Thoracic aorta (tissue), 2 donors: Measurements from ENCODE around the gene CENPB. TPM values are rescaled to one million over a fixed set of nuclear protein-coding genes. Genes with fewer than 3 reads are reported as not detected.
A peak's percentile ranks its signal among the peaks of the same experiment; 100 is the strongest.

Experiments
- ATAC-seq: fragments of 150-250 bp; one replicate; pipeline ENCODE4 v1.8.0; 2017; ENCODE audit warnings: low read depth; ENCODE audit not compliant: insufficient number of reproducible peaks, low FRiP score
- DNase-seq: peaks from one replicate; pipeline ENCODE4 v3.0.0-alpha.2; 2020; ENCODE audit warnings: low spot score
- H3K27ac ChIP-seq, 2 donors: fragments of 200-600 bp; sonication (generic); 1 replicate in 1 of 2; 2 replicates in 1 of 2; pipeline ENCODE4 v1.5.1; 2016; ENCODE audit warnings: mild to moderate bottlenecking in 2 of 2, moderate library complexity in 2 of 2
- H3K27me3 ChIP-seq: fragments of 200-600 bp; sonication (generic); replicated peaks from 2 replicates; pipeline ENCODE4 v1.6.0; 2016; ENCODE audit warnings: mild to moderate bottlenecking; ENCODE audit not compliant: insufficient read depth
- H3K36me3 ChIP-seq: fragments of 200-600 bp; sonication (generic); one replicate; pipeline ENCODE4 v1.5.1; 2016
- H3K4me1 ChIP-seq, 2 donors: fragments of 200-600 bp; sonication (generic); 1 replicate in 1 of 2; 2 replicates in 1 of 2; pipeline versions ENCODE4 v1.5.1 to v1.6.0; 2016; ENCODE audit warnings: low read depth in 2 of 2, mild to moderate bottlenecking in 1 of 2; ENCODE audit not compliant: control insufficient read depth in 1 of 2
- H3K4me3 ChIP-seq: fragments of 200-600 bp; sonication (generic); 2 replicates; pipeline ENCODE4 v1.5.1; 2016; ENCODE audit warnings: mild to moderate bottlenecking
- H3K9me3 ChIP-seq: fragments of 200-600 bp; sonication (generic); 2 replicates; pipeline ENCODE4 v1.5.1; 2016
- CTCF ChIP-seq: fragments of 200-600 bp; sonication (generic); IDR thresholded peaks from one replicate; pipeline ENCODE4 v1.5.1; 2019; ENCODE audit warnings: antibody characterized with exemption
- total RNA-seq, 2 donors: library from RNA; depleted of rRNA; stranded (reverse); fragments of >200 nt; gene quantifications; one replicate each; pipeline versions ENCODE4 v1.1.0 to v1.2.3, GENCODE V29; 2016

The CENPB gene
- total RNA-seq, 2 donors from 2014 or later = 97.2 to 114 TPM

- Histone ChIP-seq H3K9me3 (no peaks in the 10 kb centered on the region), H3K27ac (no peak overlapping the region), H3K27me3 (no peaks in the 10 kb centered on the region), H3K4me3 (no peak overlapping the region), H3K4me1 (peaks cover 0 to 6% of the 10 kb centered on the region in 2 donors), H3K36me3 (peaks cover 24% of the 10 kb centered on the region)
- ATAC-seq (no peak), DNase-seq (no peak)
- TF ChIP-seq CTCF = no peak
These were observed 39.0 kb upstream of the CENPB start for GRCh38 chr20:3825526-3825925.

- ATAC-seq = no peak
- no peak for TF ChIP-seq CTCF
- H3K27me3 ChIP-seq = no peaks in the 10 kb centered on the region
- no peaks in the 10 kb centered on the region for H3K9me3 ChIP-seq
- no peak overlapping the region for H3K27ac ChIP-seq
- peaks cover 24% of the 10 kb centered on the region for H3K36me3 ChIP-seq
- H3K4me3 ChIP-seq = no peak overlapping the region
- H3K4me1 ChIP-seq = peaks cover 4 to 13% of the 10 kb centered on the region in 2 donors
- no peak for DNase-seq
These were observed 37.3 kb upstream of the CENPB start for GRCh38 chr20:3823881-3824280.

GRCh38 chr20:3821996-3822395 is 35.5 kb upstream of the CENPB start:
- no peak for TF ChIP-seq CTCF
- no peak for ATAC-seq
- DNase-seq = no peak
- Histone ChIP-seq H3K4me1 (peaks cover 4 to 21% of the 10 kb centered on the region in 2 donors), H3K27me3 (no peaks in the 10 kb centered on the region), H3K27ac (no peak overlapping the region), H3K9me3 (no peaks in the 10 kb centered on the region), H3K36me3 (peaks cover 19% of the 10 kb centered on the region), H3K4me3 (no peak overlapping the region)

- Histone ChIP-seq H3K9me3 (no peaks in the 10 kb centered on the region), H3K4me3 (peak overlapping the region; percentile 82), H3K4me1 (peaks cover 4 to 21% of the 10 kb centered on the region in 2 donors), H3K27me3 (no peaks in the 10 kb centered on the region), H3K36me3 (peaks cover 19% of the 10 kb centered on the region), H3K27ac (peak overlapping the region; percentile 92 to 94)
- ATAC-seq (no peak), DNase-seq (no peak)
- no peak for TF ChIP-seq CTCF
These were observed 34.6 kb upstream of the CENPB start for GRCh38 chr20:3820901-3821727.

GRCh38 chr20:3820048-3820900 is 33.7 kb upstream of the CENPB start, which contains the start of gene AP5S1:
Gene AP5S1, plus strand, starts transcription at chr20:3820547. Its CDS starts 1,571 bp downstream, at chr20:3822118.
- Histone ChIP-seq H3K4me1 (peaks cover 4 to 21% of the 10 kb centered on the region in 2 donors), H3K36me3 (peaks cover 19% of the 10 kb centered on the region), H3K4me3 (peak within 1 kb of the TSS; percentile 82), H3K9me3 (no peaks in the 10 kb centered on the region), H3K27ac (peak within 1 kb of the TSS; percentile 92 to 94), H3K27me3 (no peaks in the 10 kb centered on the region)
- ATAC-seq (peak; percentile 93), DNase-seq (peak; percentile 93)
- peak; percentile 99 for TF ChIP-seq CTCF
